Measurements from ENCODE around the gene PHYHD1.
A peak's percentile ranks its signal among the peaks of the same experiment; 100 is the strongest.

PHYHD1 gene

DNA sequence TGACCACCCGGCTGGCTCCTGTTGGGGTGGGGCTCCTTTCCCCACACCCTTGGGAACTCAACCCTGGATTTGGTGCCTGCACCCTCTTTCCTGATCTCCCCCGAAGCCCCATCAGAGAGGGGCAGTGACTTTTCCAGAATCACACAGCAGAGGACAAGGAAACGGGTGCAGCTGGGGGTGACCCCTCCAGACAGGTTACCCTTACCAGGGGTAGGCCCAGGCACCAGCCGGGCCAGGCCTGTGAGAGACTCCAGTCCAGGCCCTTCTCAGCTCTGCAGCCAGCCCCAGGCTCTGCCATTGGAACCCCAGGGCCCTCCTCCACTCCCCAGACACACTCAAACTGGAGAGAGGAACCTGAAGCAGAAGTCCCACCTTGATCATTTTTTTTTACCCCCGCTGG, 19.0 kb upstream of the PHYHD1 start:
- no peak for DNase-seq

DNA sequence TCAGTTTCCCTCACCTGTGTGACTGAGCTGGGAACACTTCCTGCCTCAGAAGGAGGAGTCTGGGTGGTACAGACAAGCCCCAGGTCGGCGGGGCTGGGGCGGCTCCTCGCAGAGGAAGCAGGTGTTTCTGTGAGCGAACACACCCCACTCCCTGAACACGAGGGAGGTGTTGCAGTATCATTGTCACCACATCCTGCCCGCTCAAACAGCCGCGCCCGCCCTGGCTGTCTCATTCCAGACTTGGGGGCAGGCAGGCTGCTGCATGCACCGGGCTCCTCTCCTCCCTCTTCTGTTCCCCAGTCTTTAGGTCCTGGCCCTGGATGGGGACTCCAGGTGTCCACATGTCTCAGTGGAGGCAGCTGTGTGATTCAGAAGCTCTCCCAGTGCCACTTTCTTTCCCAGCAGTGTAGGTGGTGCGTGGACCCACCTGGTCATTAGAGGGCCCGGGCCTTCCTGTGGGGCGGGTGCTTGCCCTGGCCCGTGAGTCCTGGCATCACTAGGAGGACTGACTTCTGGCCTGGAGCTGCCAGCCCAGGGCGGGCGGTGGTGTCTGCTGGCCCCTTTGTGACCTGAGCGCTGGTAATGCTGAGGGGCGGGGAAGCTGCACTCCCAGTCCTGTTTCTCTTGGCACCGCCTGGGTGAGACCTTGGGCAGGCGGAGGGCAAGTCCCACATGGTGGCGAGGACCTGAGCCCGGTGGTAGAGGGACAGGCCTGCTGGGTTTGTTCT, 18.3 kb upstream of the PHYHD1 start:
- DNase-seq, result no peak

DNA sequence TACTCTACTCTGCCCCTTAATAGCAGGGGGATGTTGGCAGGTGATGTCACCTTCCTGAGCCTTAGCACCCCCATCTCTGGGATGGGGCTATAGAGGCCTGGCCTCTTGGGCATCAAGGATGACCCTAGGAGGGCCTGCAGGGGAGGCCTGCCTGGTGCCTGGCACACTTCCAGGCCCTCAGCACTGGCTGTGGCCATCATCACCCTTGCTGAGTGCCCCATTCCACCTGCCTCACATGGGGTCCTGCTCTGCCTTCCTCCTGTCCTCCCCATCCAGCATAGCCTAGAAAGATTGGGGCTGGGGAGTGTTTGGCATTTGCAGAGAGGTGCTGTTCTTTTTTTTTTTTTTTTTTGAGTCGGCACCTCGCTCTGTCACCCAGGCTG, 17.7 kb upstream of the PHYHD1 start:
- DNase-seq, result no peak

DNA sequence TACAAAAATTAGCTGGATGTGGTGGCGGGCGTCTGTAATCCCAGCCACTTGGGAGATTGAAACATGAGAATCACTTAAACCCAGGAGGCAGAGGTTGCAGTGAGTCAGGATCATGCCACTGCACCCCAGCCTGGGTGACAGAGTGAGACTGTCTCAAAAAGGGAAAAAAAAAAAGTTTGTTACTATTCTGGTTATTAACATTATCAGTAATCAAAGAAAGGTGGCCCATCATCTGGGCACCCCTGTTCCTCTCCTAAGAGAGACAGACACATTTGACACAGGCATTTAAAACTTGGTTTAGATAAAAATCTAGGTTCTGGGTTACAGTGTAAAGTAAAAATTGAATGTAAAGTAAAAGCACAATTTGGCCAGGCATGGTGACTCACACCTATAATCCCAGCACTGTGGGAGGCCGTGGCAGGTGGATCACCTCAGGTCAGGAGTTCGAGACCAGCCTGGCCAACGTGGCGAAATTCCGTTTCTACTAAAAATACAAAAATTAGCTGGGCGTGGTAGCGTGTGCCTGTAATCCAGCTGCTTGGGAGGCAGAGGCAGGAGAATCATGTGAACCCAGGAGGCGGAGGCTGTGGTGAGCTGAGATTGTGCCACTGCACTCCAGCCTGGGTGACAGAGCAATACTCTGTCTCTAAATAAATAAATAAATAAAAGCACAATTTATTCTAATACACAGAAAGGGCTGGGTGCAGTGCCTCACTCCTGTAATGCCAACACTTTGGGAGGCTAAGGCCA, 16.7 kb upstream of the PHYHD1 start:
- no peak for DNase-seq

DNA sequence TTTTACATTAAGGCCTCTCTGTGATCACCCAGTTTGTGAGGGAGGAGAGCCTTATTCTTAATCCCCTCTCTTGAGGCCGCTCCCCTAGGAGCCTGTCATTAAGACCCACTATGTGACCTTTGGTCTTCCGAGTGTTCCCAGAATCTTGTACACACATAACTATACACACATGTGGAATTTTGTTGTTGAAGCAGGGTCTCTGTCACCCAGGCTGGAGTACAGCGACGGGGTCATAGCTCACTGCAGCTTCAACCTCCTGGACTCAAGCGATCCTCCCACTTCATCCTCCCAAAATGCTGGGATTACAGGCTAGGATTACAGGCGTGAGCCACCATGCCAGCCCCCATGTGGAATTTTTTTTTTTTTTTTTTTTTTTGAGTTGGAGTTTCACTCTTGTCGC, 14.8 kb upstream of the PHYHD1 start:
- DNase-seq, result no peak

DNA sequence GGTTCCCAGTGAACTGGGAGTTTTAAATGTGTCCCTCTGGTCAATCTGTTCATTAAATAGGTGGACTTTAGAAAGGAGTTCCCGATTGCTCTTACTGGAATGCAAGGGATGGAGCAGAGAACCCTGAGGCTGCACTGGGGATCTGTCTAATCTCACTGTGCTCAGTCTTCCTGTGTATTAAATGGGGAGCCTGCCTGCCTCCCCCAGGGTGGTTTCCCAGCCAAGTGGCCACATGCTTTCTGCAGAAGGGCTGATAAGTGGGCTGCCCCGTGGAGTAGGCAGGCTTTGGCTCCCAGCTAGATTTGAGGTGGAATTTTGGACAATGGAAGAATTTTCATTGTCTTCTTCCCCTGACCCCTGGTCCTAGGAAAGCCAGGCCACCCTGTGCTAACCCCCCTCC, 14.0 kb upstream of the PHYHD1 start:
- no peak for DNase-seq

DNA sequence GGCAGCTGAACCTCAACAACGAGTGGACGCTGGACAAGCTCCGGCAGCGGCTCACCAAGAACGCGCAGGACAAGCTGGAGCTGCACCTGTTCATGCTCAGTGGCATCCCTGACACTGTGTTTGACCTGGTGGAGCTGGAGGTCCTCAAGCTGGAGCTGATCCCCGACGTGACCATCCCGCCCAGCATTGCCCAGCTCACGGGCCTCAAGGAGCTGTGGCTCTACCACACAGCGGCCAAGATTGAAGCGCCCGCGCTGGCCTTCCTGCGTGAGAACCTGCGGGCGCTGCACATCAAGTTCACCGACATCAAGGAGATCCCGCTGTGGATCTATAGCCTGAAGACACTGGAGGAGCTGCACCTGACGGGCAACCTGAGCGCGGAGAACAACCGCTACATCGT, 12.4 kb upstream of the PHYHD1 start:
- DNase-seq, result no peak

DNA sequence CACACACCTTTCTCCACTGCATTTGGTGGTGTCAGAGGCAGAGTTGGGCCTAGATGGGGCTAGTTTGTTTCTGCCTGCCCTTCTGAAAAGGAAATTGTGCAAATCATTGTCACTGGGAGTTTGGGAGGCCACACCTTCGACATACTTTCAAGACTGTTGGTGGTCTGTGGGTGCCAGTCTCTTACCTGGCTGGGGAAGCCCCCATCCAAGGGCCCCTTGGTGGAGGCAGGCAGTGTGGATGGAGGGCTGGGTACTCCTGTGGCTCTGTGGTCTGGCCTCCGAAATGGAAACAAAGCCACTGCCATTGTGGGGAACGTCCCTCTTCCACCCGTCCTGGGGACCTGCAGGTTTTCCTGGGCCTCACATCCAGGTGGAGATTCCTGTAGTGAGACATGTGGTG, 10.9 kb upstream of the PHYHD1 start:
- no peak for DNase-seq

DNA sequence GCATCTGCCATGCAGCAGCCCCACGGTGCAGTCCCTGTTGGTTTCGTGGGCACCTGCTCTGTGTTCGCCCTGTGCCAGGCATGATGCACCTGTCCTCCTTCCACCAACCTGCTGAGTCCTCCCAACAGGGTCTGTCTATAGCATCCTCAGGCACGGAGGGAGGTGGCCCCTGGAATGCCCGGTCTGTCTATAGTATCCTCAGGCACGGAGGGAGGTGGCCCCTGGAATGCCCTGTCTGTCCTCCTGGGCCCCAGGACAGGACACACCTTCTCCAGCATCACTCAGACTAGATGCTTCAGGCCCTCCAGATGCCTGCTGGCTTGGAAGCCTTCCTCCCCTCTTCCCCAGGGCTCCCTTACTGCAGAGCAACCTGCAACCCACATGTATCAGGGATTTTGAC, 9.9 kb upstream of the PHYHD1 start:
- DNase-seq, result no peak

DNA sequence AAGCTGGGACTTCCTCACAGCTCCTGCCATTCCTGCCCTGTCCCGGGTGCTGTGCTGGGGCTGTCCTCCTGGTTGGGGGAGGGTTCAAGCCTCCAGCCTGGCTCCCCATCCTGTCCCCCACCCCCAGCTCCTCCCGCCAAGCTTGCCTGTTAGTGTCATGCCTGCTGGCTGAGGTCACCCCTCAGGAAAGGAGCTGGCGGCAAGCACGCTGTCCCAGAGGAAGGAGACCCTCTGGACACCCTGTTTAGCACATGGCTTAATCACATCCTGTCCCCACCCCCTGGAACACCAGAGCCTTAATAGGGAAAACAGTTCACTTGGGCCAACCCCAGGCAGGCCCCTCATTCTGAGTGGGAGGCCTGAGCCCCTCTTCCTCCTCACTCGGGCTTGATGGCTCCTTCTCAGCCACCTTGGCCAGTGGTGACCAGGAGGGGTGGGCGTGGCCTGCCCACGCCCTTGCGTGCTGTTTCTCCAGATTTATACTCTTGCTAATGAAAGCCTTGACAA, 9.2 kb upstream of the PHYHD1 start:
- DNase-seq, result peak; percentile 62 to 66

DNA sequence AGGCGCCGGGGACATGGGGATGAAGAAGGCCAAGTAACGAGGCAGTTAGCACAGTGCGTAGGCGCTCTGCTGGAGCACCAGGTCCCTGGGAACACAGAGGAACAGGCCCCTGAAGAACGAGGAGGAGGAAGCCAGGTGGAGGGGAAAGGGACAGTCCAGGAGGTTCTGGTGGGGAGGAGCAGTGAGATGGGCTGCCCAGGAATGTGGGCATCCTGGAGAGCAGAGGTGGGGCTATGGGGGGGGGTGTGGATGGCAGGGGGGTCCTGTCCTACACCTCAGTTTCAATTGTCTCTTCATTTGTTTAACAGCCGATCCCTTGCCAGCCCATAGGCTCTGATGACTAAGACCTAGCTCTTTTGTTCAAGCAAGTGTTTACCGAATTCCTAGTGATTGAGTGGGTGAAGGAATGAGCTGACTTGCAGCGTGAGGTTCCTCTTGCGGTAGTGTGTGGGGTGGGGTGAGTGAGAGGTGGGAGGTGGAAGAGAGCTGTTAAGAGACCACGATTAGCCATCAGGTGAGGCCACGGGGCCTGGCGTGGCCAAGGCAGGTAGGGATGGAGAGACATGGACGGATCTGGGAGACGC, 8.4 kb upstream of the PHYHD1 start:
- peak in 1 of 2 experiments; percentile 35 for DNase-seq

DNA sequence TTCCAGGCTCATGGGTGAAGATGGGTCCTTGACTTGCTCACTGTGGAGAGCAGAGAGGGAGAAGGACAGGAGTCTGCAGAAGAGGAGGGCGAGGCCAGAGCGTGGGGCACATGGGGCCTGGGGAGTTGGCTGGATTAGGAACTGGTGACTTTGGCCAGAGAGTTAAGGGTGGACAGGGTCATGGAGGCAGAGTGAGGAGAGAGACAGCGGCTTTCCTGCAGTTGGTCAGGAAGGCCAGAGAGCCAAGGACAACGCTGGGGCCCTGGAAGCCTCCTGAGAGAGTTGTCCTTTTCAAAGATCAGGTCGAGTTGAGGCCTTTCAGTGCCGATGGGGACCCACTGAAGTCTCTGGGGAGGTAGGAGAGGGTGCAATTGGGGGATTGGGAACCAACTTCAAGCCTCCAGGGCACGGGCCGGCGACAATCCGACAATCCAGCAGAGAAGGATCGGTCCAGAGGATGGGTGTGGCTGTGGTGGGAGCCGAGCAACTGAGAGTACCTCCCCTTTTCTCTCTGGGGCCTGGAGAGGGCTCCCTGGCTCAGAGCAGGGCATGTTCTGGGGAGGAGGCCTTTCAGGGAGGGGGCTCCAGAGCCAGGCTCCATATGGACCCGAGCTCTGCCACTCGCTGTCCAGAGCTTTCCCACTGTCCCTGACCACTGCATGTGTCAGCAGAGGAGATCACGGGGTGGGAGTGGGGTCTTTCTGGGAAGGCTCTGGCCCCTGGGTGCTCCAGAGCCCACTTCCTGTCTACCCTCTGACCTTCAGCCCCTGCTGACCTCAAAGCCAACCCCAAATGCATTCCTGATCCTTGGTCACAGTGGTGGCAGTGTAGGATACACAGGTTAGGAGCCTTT, 7.5 kb upstream of the PHYHD1 start:
- no peak for DNase-seq

DNA sequence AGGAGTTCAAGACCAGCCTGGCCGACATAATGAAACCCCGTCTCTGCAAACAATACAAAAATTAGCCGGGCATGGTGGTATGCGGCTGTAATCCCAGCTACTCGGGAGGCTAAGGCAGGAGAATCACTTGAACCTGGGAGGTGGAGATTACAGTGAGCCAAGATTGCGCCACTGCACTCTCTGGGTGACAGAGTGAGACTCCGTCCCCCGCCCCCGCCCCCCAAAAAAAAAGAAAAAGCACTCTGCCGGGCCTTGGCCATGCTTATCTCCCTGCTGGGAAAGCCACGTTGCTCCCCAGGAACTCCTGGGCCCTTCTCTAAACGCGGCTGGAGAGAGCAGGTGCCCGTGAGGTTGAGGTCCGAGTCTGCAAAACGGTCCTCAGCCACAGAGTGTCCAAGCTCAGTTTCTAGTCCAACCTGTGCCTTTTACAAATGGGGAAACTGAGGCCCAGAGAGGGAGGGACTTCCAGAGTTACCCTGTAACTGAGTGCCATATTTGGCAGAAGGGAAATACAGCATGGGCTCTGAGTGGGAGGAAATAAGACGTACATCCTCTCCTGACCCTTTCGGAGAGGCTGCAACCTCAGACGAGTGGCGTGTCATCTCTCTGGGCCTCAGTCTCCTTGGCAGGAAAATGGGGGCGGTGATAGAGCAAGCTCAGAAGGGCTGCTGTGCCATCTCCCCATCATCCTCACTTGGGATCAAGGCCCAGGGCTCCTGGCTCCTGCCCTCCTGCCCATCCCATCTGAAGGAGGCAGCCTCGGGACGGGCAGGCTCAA, 6.6 kb upstream of the PHYHD1 start:
- no peak for DNase-seq

DNA sequence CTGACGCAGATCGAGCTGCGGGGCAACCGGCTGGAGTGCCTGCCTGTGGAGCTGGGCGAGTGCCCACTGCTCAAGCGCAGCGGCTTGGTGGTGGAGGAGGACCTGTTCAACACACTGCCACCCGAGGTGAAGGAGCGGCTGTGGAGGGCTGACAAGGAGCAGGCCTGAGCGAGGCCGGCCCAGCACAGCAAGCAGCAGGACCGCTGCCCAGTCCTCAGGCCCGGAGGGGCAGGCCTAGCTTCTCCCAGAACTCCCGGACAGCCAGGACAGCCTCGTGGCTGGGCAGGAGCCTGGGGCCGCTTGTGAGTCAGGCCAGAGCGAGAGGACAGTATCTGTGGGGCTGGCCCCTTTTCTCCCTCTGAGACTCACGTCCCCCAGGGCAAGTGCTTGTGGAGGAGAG, 4.6 kb upstream of the PHYHD1 start:
- no peak for DNase-seq

DNA sequence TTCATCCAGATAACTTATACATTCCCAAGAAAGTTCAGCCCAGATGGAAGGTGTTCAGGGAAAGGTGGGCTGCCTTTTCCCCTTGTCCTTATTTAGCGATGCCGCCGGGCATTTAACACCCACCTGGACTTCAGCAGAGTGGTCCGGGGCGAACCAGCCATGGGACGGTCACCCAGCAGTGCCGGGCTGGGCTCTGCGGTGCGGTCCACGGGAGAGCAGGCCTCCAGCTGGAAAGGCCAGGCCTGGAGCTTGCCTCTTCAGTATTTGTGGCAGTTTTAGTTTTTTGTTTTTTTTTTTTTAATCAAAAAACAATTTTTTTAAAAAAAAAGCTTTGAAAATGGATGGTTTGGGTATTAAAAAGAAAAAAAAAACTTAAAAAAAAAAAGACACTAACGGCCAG, 4.0 kb upstream of the PHYHD1 start:
- no peak for DNase-seq

DNA sequence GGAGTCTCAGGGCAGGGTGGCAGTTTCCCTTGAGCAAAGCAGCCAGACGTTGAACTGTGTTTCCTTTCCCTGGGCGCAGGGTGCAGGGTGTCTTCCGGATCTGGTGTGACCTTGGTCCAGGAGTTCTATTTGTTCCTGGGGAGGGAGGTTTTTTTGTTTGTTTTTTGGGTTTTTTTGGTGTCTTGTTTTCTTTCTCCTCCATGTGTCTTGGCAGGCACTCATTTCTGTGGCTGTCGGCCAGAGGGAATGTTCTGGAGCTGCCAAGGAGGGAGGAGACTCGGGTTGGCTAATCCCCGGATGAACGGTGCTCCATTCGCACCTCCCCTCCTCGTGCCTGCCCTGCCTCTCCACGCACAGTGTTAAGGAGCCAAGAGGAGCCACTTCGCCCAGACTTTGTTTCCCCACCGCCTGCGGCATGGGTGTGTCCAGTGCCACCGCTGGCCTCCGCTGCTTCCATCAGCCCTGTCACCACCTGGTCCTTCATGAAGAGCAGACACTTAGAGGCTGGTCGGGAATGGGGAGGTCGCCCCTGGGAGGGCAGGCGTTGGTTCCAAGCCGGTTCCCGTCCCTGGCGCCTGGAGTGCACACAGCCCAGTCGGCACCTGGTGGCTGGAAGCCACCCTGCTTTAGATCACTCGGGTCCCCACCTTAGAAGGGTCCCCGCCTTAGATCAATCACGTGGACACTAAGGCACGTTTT, 3.5 kb upstream of the PHYHD1 start:
- no peak for DNase-seq

DNA sequence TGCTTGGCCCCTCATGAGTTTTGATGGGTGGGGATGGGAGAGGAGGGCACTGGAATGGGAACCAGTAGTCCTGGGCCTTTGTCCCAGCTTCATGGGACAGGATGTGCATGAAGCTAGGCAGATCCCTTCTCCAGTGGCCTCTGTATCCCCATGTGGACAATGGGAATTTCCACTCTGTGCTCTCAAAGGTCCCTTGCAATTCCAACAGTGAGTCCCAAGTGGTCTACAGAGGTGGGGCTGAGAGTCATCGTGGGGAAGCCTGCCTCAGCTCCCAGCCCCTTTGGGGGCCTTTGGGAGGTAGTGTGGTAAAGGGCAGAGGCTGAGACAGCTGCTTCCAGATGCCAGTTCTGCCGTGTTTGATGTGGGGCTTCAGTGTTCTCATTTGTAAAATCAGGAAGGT, 1.9 kb upstream of the PHYHD1 start:
- no peak for DNase-seq

DNA sequence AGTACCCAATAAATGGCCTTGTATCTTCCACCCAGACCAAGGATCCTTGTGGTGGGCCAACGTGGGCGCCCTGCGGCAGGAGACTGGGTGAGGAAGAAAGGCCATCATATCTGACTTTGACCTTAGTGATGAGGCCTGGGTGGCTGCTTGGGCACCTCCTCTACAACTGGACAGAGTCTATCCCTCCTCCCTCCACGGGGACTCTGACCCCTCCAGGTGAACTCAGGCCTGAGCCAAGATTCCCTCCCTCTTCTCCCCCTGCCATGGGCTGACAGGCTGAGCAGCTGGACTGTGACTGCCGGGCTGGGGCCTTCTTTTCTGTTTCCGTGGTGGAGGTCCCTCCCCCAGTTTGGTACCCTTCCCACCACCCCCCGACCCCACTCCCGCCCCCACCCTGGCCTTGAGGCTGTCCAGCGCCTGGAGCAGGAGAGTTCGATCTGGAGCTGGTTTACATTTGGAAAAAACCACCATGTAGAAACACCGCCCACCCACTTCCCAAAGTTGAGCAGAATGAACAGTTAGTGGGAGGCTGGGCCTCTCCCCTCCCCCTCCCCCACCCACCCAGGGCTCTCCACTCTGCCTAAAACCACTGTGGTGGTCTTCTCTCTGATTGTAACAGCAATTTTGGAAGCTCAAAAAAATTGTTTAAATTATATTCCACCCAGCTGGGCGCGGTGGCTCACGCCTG, 1.2 kb upstream of the PHYHD1 start:
- no peak for DNase-seq

DNA sequence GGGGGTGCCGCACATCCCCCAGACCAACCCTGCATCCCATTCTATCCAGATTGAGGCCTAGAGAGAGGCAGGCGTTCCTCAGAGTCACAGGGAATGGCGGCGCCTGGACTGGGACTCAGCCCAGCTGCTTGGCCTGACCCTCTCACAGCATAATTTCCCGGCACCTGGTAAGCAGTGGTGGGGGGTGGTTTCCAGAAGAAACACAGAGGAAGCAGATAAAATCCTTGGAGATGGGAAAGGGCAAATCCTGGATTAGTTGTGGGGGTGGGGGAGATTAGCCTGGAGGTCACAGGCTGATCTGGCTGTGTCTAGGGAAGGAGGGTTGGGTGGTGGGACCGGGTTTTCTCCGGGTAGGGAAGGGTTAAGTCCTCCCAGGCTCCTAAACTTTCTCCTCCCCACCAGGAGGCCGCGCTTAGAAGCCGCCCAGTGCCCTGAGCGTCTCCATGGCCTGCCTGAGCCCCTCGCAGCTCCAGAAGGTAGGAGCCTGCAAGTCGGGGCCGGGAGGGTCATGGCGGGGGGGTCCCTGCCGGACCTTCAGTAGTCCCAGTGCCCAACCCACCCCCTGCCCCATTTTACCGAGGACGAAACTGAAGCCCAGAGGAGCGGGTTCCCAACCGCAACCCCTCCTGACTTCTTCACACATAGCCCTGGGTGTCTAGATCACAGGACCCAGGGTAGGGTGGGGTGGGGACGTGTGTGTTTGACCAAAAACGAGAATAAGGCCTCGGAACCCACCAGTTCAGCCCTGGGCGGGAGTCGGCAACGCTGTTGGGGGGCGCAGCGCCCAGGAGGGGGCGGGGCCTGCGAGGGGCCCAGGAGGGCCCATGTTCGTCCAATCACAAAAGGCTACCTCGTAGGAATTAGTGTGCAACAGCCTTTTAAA, 1.3 kb downstream of the PHYHD1 start:
- no peak for DNase-seq

DNA sequence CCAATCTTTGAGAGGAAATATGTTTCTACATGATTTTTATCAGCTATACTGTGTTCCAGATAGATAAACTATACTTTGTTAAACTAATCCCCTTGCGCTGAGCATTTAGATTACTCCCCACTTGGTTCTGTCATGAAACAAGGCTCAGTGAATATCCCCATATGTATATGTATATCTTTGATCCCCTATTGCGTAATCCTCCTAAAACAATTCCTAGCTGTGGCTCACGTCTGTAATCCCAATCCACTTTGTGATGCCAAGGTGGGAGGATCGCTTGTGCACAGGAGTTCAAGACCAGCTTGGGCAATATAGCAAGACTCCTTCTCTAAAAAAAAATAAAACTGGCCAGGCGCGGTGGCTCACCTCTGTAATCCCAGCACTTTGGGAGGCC, 2.7 kb downstream of the PHYHD1 start:
- DNase-seq, result no peak

Measured in SW 1271 (cell line).